K562 (cell line): Measurements from ENCODE around the gene TMEM100. TPM values are rescaled to one million over a fixed set of nuclear protein-coding genes. Genes with fewer than 3 reads are reported as not detected.
A peak's percentile ranks its signal among the peaks of the same experiment; 100 is the strongest.

Experiments
- ATAC-seq: fragments of 200-7000 bp; cut with Tn5 transposase; 3 replicates; pipeline ENCODE4 v1.9.1; 2020; ENCODE audit warnings: moderate library complexity
- BruUV-seq: library from RNA; stranded (reverse); fragments of 400-500 nt; replicated peaks from 2 replicates; lab custom pipeline; 2021; lab: Mats Ljungman, UMichigan
- CTCF ChIA-PET: fragments of 300-600 bp; formaldehyde crosslinking; extraction: SDS; loops from one replicate; lab custom pipeline; 2021; ENCODE audit warnings: low intra/inter-chr PET ratio; lab: Yijun Ruan, JAX
- POLR2A ChIA-PET: fragments of 300-600, 350-650 bp; sonication (Branson Sonifier 250); formaldehyde crosslinking; extraction: SDS; loops from one replicate; lab custom pipeline; 2021; ENCODE audit warnings: antibody characterized with exemption, inconsistent platforms; lab: Yijun Ruan, JAX
- DNase-seq, 4 experiments: peaks; one replicate each; pipeline versions ENCODE4 v3.0.0 to v3.0.0-alpha.2; 2011 to 2018; ENCODE audit warnings: low spot score in 3 of 4, mixed read lengths in 3 of 4; ENCODE audit errors: extremely low read depth in 1 of 4
- FAIRE-seq: peaks from 2 replicates; lab custom pipeline; 2011; peaks lifted over from hg19 to GRCh38; lab: Jason Lieb, UNC
- H2AFZ ChIP-seq: 2 replicates; pipeline ENCODE4 v1.6.0; 2011; ENCODE audit warnings: low read depth, low read length, control low read depth, inconsistent platforms
- H3K27ac ChIP-seq: fragments of 200-600 bp; 3 replicates; pipeline ENCODE4 v1.8.0; 2011; ENCODE audit warnings: low read depth, mild to moderate bottlenecking, control low read depth, inconsistent platforms, low read length, moderate library complexity, mixed read lengths; ENCODE audit errors: extremely low read depth
- H3K27me3 ChIP-seq, 2 experiments: fragments of 300-600 bp in 1 of 2; 2 replicates in 1 of 2; 3 replicates in 1 of 2; pipeline versions ENCODE4 v1.6.0 to v1.8.0; 2011; ENCODE audit warnings: inconsistent platforms in 2 of 2, low read length in 2 of 2, mild to moderate bottlenecking in 1 of 2, mixed read lengths in 1 of 2, moderate library complexity in 1 of 2; ENCODE audit not compliant: control insufficient read depth in 2 of 2, insufficient read depth in 2 of 2
- H3K36me3 ChIP-seq: fragments of 300-600 bp; 3 replicates; pipeline ENCODE4 v1.8.0; 2011; ENCODE audit warnings: mild to moderate bottlenecking, low read length, inconsistent platforms; ENCODE audit not compliant: control insufficient read depth, insufficient read depth
- H3K4me1 ChIP-seq, 2 experiments: fragments of 200-600 bp in 1 of 2; replicated peaks in 1 of 2; 2 replicates in 1 of 2; 3 replicates in 1 of 2; pipeline versions ENCODE4 v1.5.1 to v1.8.0; 2011; ENCODE audit warnings: inconsistent platforms in 2 of 2, low read length in 2 of 2, mild to moderate bottlenecking in 1 of 2, mixed read lengths in 1 of 2, moderate library complexity in 1 of 2; ENCODE audit not compliant: control insufficient read depth in 2 of 2, insufficient read depth in 2 of 2
- H3K4me2 ChIP-seq: 2 replicates; pipeline ENCODE4 v1.6.1; 2011; ENCODE audit warnings: low read length, control low read depth, inconsistent platforms, mixed read lengths; ENCODE audit not compliant: insufficient read depth
- H3K4me3 ChIP-seq: fragments of 200-600 bp; sonication (generic), shearing (Covaris generic); 2 replicates; pipeline ENCODE4 v1.5.1; 2016; ENCODE audit warnings: control low read depth, inconsistent platforms
- H3K79me2 ChIP-seq: fragments of 200-600 bp; 3 replicates; pipeline ENCODE4 v1.8.0; 2011; ENCODE audit warnings: low read length, inconsistent platforms; ENCODE audit not compliant: control insufficient read depth, insufficient read depth
- H3K9ac ChIP-seq, 2 experiments: 2 replicates each; pipeline versions ENCODE4 v1.6.0 to v1.6.1; 2011; ENCODE audit warnings: low read depth in 2 of 2, low read length in 2 of 2, control low read depth in 1 of 2, inconsistent platforms in 1 of 2, mild to moderate bottlenecking in 1 of 2, mixed read lengths in 1 of 2; ENCODE audit not compliant: insufficient read depth in 1 of 2
- H3K9me1 ChIP-seq: one replicate; pipeline ENCODE4 v1.6.0; 2011; ENCODE audit warnings: inconsistent platforms, mild to moderate bottlenecking, low read length, moderate library complexity; ENCODE audit not compliant: control insufficient read depth, insufficient read depth
- H3K9me3 ChIP-seq: replicated peaks from 2 replicates; pipeline ENCODE4 v1.5.1; 2011; ENCODE audit warnings: low read depth, low read length, inconsistent platforms; ENCODE audit not compliant: control insufficient read depth, insufficient read depth
- H4K20me1 ChIP-seq: replicated peaks from 2 replicates; pipeline ENCODE4 v1.6.1; 2011; ENCODE audit warnings: low read length, inconsistent platforms, mixed read lengths; ENCODE audit not compliant: control insufficient read depth, insufficient read depth
- ARID1B ChIP-seq: fragments of 450-650 bp; IDR thresholded peaks from 2 replicates; pipeline ENCODE4 v1.6.1; 2016; ENCODE audit warnings: antibody characterized with exemption, mild to moderate bottlenecking, inconsistent platforms
- ATF3 ChIP-seq, 2 experiments: fragments of 450-650 bp in 1 of 2; sonication (generic) in 1 of 2; formaldehyde crosslinking in 1 of 2; IDR thresholded peaks in 1 of 2; conservative IDR thresholded peaks in 1 of 2; 2 replicates each; pipeline versions ENCODE4 v1.6.1 to v1.8.1; 2016 to 2023; ENCODE audit warnings: mild to moderate bottlenecking in 2 of 2, moderate library complexity in 2 of 2, inconsistent platforms in 1 of 2, missing genetic modification reagents in 1 of 2
- FOSL1 ChIP-seq: fragments of 200-800 bp; sonication (Bioruptor generic); conservative IDR thresholded peaks from 2 replicates; pipeline ENCODE4 v1.6.1; 2016; ENCODE audit warnings: missing genetic modification characterization, missing compliant biosample characterization
- FOXK1 ChIP-seq: sonication (generic); formaldehyde crosslinking; IDR thresholded peaks from 2 replicates; pipeline ENCODE4 v1.8.0; 2022; ENCODE audit warnings: missing genetic modification reagents, mild to moderate bottlenecking, borderline replicate concordance
- MLLT1 ChIP-seq, 2 experiments: fragments of 450-650 bp; IDR thresholded peaks; 2 replicates each; pipeline ENCODE4 v1.6.1; 2016
- PATZ1 ChIP-seq: fragments of 250-450 bp; sonication (Bioruptor Pico); IDR thresholded peaks from 2 replicates; pipeline ENCODE4 v1.5.0; 2020; ENCODE audit warnings: mild to moderate bottlenecking, borderline replicate concordance
- PRPF4 ChIP-seq: fragments of 200-400 bp; formaldehyde crosslinking; IDR thresholded peaks from one replicate; pipeline ENCODE4 v1.6.1; 2017; ENCODE audit warnings: low read length, low read depth, mild to moderate bottlenecking; ENCODE audit not compliant: insufficient read depth, poor library complexity, severe bottlenecking
- SLC30A9 ChIP-seq: fragments of 250-450 bp; sonication (Bioruptor Pico); IDR thresholded peaks from 2 replicates; pipeline ENCODE4 v1.8.0; 2022; ENCODE audit warnings: mild to moderate bottlenecking, moderate library complexity
- SMARCE1 ChIP-seq: fragments of 450-650 bp; IDR thresholded peaks from 2 replicates; pipeline ENCODE4 v1.7.1; 2016; ENCODE audit warnings: mild to moderate bottlenecking
- WHSC1 ChIP-seq: IDR thresholded peaks from one replicate; pipeline ENCODE4 v1.6.1; 2012; ENCODE audit warnings: low read length, control low read depth, inconsistent platforms
- ZBTB8A ChIP-seq: fragments of 450-650 bp; IDR thresholded peaks from 2 replicates; pipeline ENCODE4 v1.6.1; 2018; ENCODE audit warnings: mild to moderate bottlenecking, moderate library complexity; ENCODE audit not compliant: partially characterized antibody
- ZNF146 ChIP-seq: IDR thresholded peaks from one replicate; pipeline ENCODE4 v1.6.1; 2018; ENCODE audit warnings: missing compliant biosample characterization; ENCODE audit not compliant: unreplicated experiment
- ZNF316 ChIP-seq: fragments of 450-650 bp; IDR thresholded peaks from 2 replicates; pipeline ENCODE4 v1.6.1; 2016
- ZNF512 ChIP-seq: IDR thresholded peaks from 2 replicates; pipeline ENCODE4 v1.6.1; 2016; ENCODE audit warnings: missing genetic modification characterization, missing compliant biosample characterization
- WGBS: fragments of 100-300 bp; shearing (Covaris generic); methylation state at CpG from one replicate; pipeline ENCODE4 v1.1.6; 2016; ENCODE audit warnings: low coverage, mixed read lengths; ENCODE audit not compliant: insufficient coverage; ENCODE audit errors: missing lambda C conversion rate; 5-methylcytosine and 5-hydroxymethylcytosine counted together
- in situ Hi-C: fragments of 300-500 bp; cut with MboI; formaldehyde crosslinking; loops from 4 replicates; pipeline ENCODE4 v1.15.0; 2018; ENCODE audit warnings: inconsistent platforms, mixed read lengths
- intact Hi-C: fragments of 100-400 bp; cut with micrococcal nuclease; formaldehyde crosslinking; loops from 2 replicates; pipeline ENCODE4 v1.14.2; 2022
- polyA plus RNA-seq, 8 experiments: library from polyadenylated mRNA; depleted of rRNA in 4 of 8; stranded (reverse) in 5 of 8; unstranded in 3 of 8; fragments of >200 nt; fragmentation: Nextera tagmentation in 2 of 8; fragmentation: Illumina TruSeq in 1 of 8; extraction: Ambion mirVana in 2 of 8; extraction: Trizol in 1 of 8; gene quantifications; 2 replicates each; pipeline versions ENCODE4 v1.2.1 to v1.2.3, GENCODE V29; 2011 to 2014; ENCODE audit warnings: inconsistent platforms in 1 of 8, missing spikeins in 1 of 8
- total RNA-seq, 7 experiments: library from RNA; depleted of rRNA in 6 of 7; stranded (reverse); fragments of >200 nt in 6 of 7; fragmentation: Illumina TruSeq in 2 of 7; extraction: Trizol in 2 of 7; gene quantifications; 2 replicates each; pipeline versions ENCODE4 v1.2.1 to v1.2.3, GENCODE V29; 2011 to 2021; ENCODE audit warnings: low replicate concordance in 1 of 7

Gene TMEM100
- total and polyA plus RNA-seq, 9 of the 15 experiments (the other 6 are each of a cell fraction or from before 2014, with no cell fraction given), result 0.12 to 0.50 (median 0.19) TPM

- TF ChIP-seq PRPF4, result no peak
- peak; percentile 17; the same call in 1 of the 2 replicates for TF ChIP-seq ZNF512 (tag)
- no peak for TF ChIP-seq WHSC1
- no peak for TF ChIP-seq ZNF146 (CRISPR knock-in tag)
- TF ChIP-seq ZNF316, result peak; percentile 64
- TF ChIP-seq, all 486 proteins: peak for 4
These were observed 22.6 kb upstream of the TMEM100 start (continued) for GRCh38 chr17:55745258-55745657.

- in situ Hi-C loops (no loop called here), intact Hi-C loops (no loop called here)
- Histone ChIP-seq H3K9ac (no peak overlapping the region), H3K79me2 (no peaks in the 10 kb centered on the region), H2AFZ (peak overlapping the region; percentile 56; the same call in 1 of the 2 replicates), H3K27ac (no peak overlapping the region), H3K36me3 (no peaks in the 10 kb centered on the region), H3K4me2 (0 out of 2 replicates have a peak overlapping the region, but pooled peaks have one; percentile 17), H3K4me3 (no peak overlapping the region), H3K9me1 (no peaks in the 10 kb centered on the region), H3K4me1 (peaks cover 20 to 22% of the 10 kb centered on the region in 2 experiments; a peak in 4 of 5 replicates), H3K9me3 (no peaks in the 10 kb centered on the region), H3K27me3 (no peaks in the 10 kb centered on the region), H4K20me1 (no peaks in the 10 kb centered on the region)
- ATAC-seq, result peak; percentile 48
- peak in 3 of 4 experiments; percentile 22 to 78 (median 39) for DNase-seq
- 14% methylated on average over 3 of the region's 3 CpGs for WGBS
- no TSS peak for BruUV-seq
- ChIA-PET CTCF (interaction anchor here (0.6 to 0.7 kb wide), 2 partner anchors 27 to 971 kb away, joined by 3 to 4 read pairs; no protein-coding TSS in a partner anchor), POLR2A (interaction anchor here (1.3 kb wide), 1 partner anchor 9 kb away, joined by 4 read pairs; no protein-coding TSS in a partner anchor)
- peak; percentile 11 for FAIRE-seq
- peak; percentile 85 for TF ChIP-seq SMARCE1
- TF ChIP-seq ATF3 (IDR thresholded peaks at IDR 0.05), result peak; percentile 88
- TF ChIP-seq ATF3 (CRISPR knock-in tag; conservative IDR thresholded peaks at IDR 0.05), result no peak
- no peak for TF ChIP-seq PATZ1 (CRISPR knock-in tag)
- no peak for TF ChIP-seq SLC30A9 (CRISPR knock-in tag)
- no peak for TF ChIP-seq MLLT1 (IDR thresholded peaks at IDR 0.05)
- TF ChIP-seq ZNF146 (CRISPR knock-in tag), result no peak
- TF ChIP-seq FOXK1 (CRISPR knock-in tag), result no peak
- TF ChIP-seq ZBTB8A, result no peak
- TF ChIP-seq ARID1B, result peak; percentile 72
- TF ChIP-seq FOSL1 (tag), result peak; percentile 88
These were observed 20.5 kb upstream of the TMEM100 start for GRCh38 chr17:55743103-55743679.
